ENCODE measurements around the gene USP53.
A peak's percentile ranks its signal among the peaks of the same experiment; 100 is the strongest.
"Not testable (repeated sequence)": the region's sequence is repeated elsewhere in the genome, so short reads cannot be mapped to it uniquely, and the experiment has no call there.

The USP53 gene

DNA sequence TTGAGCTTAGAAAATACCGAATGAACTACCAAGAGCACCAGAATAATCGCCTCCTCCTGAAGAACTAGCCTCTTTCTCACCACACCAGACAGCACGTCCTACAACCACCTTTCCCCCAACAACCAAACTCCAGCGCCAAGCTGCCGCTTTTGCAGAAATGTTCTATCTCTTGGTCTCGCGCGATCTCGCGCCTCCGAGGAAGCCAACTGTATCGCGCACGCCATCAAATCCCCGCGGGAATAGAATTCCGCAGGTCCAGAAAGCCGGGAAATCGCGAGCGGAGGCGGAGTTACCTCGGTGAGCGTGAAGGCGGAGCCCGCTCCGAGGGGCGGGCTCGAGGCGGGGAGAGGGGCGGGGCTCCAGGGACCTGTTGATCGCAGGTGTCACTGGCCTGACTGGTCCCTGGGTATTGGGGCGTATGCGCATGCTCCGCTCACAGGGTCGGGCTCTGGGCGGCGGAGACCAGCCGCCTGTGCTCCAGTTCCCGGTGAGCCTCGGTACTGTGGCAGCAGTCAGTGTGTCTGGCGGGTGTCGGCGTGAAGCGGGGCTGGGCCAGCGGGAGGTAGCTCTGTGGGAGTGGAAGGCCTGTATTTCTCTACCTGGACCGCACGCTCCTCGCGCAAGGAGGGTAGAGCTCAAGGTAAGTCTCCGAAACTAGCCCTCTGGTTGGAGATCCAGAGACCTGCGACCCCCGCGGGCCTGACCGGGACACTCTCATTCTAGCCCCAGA is at the start of gene USP53:
Gene USP53 (plus strand): TSS at position 480 of the 730 bp plus-strand sequence. CDS start 27,047 bp downstream, outside the sequence.
- peak; percentile 94 for DNase-seq

DNA sequence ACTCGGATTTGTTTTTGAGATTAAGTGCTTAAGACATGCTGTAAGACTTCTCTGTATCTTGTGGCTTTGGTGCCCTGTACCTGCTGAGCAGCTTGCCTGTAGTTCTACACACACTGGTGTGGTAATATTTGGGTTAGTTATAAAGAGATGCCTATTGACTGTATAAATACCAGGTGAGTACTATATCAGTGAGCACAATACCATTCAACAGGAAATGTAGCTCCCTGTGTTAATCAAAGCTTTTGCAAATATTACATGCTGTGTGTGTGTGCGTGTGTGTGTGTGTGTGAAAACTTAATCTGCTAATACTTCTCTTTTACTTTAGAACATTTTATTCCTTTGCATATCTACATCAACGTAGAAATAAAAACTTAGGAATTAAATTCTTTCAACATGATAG is 46.7 kb upstream of the USP53 start:
- DNase-seq, result no peak

DNA sequence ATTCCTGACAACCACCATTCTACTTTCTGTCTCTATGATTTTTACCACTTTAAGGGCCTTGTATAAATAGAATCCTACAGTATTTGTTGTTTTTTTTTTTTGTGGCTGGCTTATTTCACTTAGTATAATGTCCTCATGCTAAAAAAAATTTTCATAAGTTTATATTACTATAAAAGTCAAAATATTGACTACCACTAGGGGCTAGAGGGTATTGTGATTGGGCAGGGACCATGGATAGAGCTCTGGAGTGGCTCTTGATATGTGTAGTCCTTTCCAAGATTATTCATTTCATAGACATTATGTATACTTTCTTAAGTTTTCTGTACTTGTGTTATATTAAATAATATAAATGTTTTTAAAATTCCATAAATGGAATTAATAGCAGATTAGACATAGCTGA is 42.3 kb upstream of the USP53 start:
- DNase-seq, result no peak

DNA sequence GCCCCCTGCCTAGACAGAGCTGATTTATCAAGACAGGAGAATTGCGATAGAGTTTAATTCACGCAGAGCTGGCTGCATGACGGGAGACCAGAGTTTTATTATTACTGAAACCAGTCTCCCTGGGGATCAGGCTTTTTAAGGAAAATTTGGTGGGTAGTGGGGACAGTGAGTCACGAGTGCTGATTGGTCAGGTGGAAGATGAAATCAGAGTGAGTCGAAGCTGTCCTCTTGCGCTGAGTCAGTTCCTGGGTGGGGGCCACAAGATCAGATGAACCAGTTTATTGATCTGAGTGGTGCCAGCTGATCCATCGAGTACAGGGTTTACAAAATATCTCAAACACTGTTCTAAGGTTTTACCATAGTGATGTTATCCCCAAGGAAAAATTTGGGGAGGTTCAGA is 40.3 kb upstream of the USP53 start:
- DNase-seq, result no peak

DNA sequence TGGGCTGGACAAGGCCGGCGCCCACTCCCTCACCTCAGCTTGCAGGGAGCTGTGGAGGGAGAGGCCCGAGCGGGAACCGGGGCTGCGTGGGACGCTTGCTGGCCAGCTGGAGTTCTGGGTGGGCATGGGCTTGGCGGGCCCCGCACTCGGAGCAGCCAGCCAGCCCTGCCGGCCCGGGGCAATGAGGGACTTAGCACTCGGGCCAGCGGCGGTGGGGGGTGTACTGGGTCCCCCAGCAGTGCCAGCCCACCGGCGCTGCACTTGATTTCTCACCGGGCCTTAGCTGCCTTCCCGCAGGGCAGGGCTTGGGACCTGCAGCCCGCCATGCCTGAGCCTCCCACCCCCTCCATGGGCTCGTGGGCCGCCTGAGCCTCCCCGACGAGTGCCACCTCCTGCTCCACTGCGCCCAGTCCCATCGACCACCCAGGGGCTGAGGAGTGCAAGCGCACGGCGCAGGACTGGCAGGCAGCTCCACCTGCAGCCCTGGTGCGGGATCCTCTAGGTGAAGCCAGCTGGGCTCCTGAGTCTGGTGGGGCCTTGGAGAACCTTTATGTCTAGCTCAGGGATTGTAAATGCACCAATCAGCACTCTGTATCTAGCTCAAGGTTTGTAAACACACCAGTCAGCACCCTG is 38.7 kb upstream of the USP53 start:
- not testable (repeated sequence) for DNase-seq

DNA sequence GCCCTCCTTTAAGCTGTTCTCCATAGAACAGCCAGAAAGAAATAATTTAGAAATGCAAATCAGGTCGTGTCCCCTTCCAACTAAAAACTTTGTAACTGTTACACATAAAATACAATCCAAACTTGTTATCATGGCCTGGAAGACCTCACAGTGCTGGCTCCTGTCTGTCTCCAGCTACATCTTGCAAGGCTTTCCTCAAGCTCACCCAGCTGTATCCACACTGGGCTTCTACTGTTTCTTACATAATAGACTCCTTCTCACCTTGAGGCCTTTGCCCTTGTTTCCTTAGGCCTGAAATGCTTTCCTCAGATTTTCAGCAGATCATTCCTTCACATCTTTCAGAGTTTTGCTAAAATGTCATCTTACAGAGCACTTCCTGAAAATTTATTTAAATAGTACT is 33.5 kb upstream of the USP53 start:
- no peak for DNase-seq

DNA sequence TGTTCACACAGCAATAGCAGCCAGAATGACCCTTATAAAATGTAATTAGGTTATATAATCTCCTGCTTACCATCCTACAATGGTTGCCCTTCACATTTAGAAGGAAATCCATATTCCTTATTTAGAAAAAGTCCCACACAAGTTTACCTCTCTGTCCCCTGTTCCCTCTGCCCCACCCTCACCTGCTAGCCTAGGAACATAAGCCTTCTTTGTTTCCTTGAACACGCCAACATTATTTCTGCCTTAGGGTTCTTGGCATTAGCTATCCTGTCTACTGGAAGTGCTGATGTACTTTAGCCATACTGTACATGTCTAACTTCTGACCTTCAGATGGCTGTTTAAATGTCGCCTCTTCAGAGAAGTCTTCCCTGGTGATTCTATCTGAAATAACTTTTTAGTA is 28.4 kb upstream of the USP53 start:
- DNase-seq, result no peak

DNA sequence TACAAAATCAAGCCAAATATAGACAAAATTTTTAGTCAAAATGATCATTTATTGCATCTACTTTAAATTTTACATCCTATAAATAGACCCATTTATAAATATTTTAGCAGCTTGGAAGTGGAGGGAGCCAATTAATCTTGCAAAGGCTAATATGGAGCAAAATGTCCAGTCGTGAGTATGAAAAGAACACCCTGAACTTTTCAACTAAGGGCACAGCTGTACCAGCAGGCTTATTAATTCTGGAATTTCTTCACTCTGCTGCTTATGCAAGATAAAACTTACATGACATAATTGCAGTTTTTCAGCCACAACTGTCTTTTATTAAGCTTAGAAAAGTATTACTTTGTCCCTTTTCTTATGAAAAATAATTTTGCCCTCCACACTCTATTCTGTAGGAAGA is 22.9 kb upstream of the USP53 start:
- DNase-seq, result no peak

DNA sequence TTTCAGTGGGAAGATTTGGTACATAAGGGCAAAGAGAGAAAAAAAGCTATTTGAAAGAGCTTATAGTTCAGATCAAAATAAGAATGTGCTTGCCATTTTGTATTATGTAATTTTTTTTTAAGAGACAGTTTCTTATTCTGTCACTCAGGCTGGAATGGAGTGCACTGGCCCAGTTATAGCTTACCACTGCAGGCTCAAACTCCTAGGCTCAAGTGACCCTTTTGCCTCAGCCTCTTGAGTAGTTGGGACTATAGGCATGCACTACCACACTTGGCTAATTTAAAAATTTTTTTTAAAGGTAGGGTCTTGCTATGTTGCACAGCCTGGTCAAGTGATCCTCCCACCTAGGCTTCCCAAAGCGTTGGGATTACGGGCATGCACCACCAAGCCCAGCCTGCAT is 22.2 kb upstream of the USP53 start:
- no peak for DNase-seq

DNA sequence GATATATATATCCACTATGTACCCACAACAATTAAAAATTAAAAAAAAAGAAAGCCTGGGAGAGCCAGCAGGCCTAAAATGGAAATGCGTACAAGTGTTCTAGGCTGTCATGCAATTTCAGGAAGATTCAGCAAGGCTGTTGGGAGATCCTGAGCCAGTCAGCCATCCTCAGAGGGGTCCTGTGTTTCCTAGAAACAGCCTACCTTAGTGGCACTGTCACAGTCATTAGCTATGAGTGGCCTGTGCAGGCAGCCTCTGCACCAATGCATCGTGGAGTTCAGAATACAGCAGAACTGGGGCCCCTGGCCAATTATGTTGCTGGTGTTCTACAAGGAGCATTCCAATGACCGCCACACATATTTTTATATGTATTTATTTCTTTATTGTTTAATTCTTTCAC is 21.0 kb upstream of the USP53 start:
- DNase-seq, result no peak

DNA sequence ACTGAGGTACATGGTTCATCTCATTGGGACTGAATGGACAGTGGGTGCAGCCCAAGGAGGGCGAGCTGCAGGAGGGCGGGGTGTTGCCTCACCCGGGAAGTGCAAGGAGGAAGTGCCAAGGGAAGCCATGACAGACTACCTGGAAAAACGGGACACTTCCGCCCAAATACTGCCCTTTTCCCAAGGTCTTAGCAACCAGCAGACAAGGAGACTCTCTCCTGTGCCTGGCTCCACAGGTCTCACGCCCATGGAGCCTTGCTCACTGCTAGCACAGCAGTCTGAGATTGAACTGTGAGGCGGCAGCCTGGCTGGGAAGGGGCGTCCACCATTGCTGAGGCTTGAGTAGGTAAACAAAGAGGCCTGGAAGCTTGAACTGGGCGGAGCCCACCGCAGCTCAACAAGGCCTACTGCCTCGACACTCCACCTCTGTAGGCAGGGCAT is 14.7 kb upstream of the USP53 start:
- no peak for DNase-seq

DNA sequence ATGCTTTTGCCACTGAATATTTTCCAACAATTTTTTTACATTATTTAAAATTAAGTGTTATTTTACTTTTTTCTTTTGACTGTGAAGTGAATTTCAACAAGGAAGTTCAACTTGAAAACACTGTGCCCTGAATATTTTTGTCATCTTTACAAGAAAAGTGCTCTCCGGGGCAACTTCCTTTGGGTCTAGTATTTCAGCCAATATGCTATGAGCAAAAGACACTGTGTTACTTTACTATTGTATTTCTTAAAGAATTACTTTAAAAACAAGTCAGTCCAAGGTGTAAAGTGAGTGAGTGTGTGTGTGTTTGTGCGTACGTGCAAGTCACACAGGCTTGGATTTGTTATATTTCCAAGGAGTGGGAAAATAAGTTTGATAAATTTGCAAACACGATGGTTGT is 7.6 kb upstream of the USP53 start:
- no peak for DNase-seq

DNA sequence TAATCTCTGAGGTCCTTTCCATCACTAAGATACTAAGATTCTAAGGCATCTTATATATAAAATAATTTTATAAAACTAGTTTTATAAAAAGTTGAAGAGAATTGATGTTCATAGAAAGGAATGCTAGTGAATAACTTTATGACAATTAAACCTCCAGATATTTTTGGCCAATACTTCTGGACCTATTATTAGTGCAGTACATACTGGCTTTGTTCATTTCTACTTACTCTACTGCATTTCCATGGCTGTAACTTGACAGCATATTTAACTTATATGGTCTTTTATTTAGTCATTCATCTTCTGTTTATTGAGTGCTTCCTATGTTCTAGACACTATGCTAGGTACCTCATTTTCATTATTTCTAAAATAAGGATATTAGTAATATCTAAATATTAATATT is 6.8 kb upstream of the USP53 start:
- DNase-seq, result no peak

DNA sequence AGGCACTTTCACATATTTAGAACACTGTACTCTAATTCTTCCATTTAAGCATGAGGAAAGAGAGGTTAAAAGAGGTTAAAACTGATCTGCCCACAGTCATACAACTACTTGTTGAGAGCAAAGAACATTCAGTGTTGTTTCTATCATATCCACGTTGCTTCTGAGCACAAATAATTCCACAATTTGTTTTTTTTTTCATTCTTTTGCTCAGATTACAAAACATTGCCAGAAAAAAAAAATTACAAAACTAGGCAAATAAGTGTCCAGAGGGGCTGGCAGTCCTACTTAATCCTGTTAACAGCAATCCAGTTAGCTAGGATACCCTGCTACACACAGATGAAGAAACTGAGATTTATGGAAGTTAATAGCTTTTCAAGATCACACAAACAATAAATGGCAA is 6.3 kb upstream of the USP53 start:
- DNase-seq, result no peak

DNA sequence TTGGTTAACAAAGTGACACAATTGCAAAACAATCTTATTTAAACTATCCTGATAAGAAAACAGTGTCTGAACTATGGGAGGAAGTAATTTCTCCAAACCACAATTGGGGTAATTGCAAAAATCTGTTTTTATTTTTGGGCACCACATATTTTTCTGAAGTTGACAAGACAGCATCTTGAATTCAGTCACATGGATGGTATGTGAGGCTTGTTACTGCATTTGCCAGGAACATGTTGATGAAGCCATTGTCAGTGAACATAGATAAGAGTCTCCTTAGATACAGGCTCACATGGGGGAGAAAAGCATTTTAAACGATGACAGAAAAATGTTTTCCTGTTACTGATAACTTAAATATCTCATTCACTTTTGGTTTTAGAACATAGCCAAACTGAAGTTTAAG is 5.5 kb upstream of the USP53 start:
- DNase-seq, result no peak

DNA sequence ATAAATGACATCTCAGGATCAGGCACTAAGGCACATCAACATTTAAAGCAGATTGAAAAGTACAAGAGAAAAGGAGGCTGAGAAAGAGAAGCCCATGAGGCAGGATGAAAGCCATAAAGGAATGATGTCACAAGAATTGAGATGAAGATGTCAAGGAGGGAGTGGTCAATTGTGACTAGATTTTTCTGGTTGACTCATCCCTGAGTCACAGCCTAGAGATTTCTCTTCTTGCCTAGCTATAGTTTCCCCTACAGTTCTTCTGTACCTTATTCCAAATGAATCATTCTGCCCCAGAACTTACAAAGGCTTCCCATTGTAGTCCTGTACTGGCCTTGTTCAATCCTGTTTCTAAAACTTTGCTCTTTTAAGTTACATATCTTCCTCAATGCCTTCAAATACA is 3.4 kb upstream of the USP53 start:
- DNase-seq, result no peak

DNA sequence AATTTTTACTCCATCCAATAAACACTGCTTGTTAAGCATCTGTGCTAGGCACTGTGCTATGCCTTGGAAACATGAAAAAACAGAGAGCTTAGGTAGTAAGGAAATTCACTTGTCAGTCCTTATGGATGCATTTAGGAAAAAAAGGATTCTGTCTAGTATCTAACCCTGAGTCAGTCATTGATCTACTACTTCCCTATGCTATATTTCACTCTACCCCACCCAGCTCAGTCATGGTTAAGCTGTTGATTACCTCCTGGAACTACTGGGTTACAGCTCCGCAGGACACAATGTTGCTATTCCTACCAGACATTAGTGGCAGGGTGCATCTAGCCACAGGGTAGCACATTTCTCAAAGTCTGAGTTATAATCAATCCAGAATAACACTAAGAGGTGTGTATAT is 2.9 kb upstream of the USP53 start:
- no peak for DNase-seq

DNA sequence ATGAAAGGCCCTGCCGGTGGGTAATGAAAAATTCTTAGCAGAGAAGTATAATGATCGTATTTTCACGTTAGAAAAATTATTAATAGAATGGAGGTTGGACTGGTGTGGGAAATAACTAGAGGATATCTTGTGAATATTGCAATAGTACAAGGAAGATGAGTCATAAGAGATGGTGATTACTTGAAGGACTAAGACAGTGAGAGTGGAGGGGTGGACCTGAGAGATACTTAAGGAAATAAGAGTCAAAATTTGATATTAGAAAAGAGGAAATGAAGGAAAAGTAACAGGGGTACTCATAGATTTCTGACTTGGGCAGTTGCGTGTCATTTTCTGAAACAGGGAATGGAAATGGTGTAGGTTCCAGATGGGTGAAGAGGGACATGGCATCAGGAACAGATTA is 1.7 kb upstream of the USP53 start:
- DNase-seq, result no peak

DNA sequence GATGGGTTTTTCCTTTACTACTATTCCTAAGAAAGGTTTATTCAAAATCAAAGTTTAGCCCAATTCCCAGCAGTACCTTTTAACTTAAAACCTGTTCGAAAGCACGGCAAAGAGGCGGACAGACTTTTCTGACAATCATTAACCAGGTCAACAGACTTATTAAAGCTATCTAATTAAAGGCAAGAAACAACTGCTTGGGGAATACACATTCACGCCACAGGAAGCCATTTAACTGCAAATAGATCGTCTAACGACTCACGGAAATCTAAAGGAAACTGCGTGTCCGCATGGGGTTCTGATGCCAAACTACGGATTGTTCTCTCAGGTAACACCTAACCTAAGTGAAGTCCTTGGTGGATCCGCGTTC is 663 bp upstream of the USP53 start:
- DNase-seq, result no peak

DNA sequence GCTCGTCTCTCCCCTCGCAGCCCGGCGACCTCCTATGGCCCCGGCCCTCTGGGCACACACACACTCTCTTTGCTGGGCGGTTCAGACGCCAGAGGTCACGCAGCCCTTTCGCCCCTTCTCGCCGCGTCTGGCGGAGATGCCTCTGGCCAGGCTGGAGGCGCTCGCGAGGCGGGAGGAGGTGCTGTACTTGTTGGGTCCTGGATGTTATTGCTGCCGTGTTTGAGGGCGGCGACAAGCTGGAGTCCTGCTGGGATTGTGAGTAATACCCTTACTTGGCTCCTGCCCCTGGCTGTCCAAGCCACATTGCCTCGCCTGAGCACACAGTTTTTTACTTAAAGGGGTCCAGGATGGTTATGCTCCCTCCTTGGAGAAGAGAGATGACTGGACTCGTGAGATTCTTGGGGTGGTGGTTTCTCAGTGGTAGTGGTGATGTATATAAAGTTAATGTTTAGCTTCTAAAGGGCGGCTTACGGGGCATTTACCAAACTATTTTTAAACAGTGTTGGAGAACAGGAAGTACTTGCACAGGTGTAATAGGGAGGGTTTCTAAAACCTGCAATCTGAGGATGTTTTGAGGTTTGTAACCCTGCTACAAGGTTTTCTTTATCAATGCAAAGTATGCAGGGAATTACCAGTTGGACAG is 572 bp downstream of the USP53 start:
- peak; percentile 82 for DNase-seq

DNA sequence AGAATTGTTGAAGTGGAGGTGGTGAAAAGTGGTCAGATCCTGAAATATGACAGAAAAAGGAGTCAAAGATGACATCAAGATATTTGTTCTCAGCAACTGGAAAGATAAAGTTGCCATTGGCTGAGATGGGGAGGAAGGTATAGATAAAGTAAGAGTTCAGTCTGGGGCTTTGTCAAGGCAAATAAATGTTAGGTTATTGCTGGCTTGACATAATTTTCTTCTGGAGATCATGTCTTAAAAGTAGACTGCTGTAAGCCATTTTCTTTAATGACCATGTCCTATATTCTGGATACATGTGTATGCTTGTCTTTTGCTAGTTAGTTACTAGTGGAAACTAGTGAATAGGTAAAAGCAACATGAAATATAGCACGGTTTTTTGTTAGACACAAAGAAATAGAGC is 5.6 kb downstream of the USP53 start:
- DNase-seq, result no peak

DNA sequence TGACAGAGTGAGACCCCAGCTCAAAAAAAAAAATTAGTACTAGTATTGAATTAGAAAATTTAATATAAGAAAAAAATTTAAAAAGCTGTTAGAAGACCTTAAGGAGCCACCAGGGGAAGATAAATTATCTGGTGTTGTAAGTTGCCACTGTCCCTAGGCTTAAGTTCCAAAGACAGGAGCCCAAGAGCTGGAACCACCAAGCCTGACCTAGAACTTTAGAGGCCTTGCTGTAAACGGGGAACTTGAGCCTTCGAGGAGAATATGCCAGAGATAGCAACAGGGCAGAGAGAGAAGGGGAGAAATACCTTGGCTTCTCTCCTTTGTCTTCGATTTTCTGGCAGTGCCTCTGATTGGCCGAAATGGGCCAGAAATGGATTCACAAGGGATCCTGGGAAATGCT is 8.9 kb downstream of the USP53 start:
- no peak for DNase-seq

DNA sequence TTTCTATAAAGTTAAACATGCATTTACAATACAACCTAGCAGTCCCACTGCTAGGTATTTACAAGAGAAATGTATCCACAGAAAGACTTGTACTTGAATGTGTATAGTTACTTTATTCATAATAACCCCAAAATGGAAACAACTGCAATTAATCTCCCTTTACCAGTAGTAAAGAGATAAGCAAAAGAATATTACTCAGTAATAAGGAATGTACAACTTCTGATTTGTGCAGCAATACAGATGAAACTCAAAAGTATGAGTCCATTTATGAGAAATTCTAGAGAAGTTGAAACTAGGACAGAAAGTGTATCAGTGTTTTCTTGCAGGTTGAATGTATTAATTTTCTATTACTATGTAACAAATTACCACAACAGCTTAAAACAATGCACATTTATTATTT is 15.2 kb downstream of the USP53 start:
- DNase-seq, result no peak

DNA sequence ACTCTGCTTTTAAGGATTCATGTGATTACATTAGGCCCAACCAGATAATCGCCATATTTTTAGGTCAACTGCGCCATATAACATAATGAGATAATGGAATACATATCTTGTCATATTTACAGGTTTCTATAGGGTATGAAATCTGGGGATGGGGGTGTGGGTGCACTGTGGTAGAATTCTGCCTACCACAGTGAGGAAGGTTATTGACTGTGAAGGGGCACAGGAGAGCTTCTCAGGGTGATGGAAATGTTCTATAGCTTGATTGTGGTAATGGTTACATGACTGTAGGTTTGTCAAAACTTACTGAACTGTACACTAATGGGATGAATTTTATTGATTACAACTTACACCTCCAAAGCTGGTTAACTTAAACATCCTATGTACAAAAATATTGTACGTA is 15.9 kb downstream of the USP53 start:
- no peak for DNase-seq

Data from RPMI8226 (cell line).